Peyer's patch (tissue), 4 donors: Measurements from ENCODE around the gene IL17REL. TPM values are rescaled to one million over a fixed set of nuclear protein-coding genes. Genes with fewer than 3 reads are reported as not detected.

Source experiments
- DNase-seq, 3 donors: peaks; one replicate each; pipeline ENCODE4 v3.0.0-alpha.2; 2017 to 2019
- H3K27ac ChIP-seq, 4 donors: fragments of 200-600 bp; sonication (generic); one replicate each; pipeline ENCODE4 v1.5.1; 2016 to 2019
- H3K27me3 ChIP-seq, 2 donors: fragments of 200-600 bp; sonication (generic); one replicate each; pipeline ENCODE4 v1.5.1; 2019
- H3K36me3 ChIP-seq, 3 donors: fragments of 200-600 bp; sonication (generic); one replicate each; pipeline ENCODE4 v1.5.1; 2016 to 2019
- H3K4me1 ChIP-seq, 4 donors: fragments of 200-600 bp; sonication (generic); one replicate each; pipeline ENCODE4 v1.5.1; 2016 to 2019
- H3K4me3 ChIP-seq, 4 donors: fragments of 200-600 bp; sonication (generic); 1 replicate in 3 of 4; 2 replicates in 1 of 4; pipeline ENCODE4 v1.5.1; 2016 to 2019; ENCODE audit warnings: mild to moderate bottlenecking in 1 of 4
- H3K9me3 ChIP-seq, 4 donors: fragments of 200-600 bp; sonication (generic); one replicate each; pipeline ENCODE4 v1.5.1; 2016 to 2019; ENCODE audit warnings: mild to moderate bottlenecking in 1 of 4
- CTCF ChIP-seq, 6 experiments: fragments of 450-650 bp in 4 of 6; fragments of 200-600 bp in 2 of 6; sonication (generic) in 1 of 6; IDR thresholded peaks; one replicate each; pipeline ENCODE4 v1.5.1; 2017 to 2019; ENCODE audit warnings: antibody characterized with exemption in 6 of 6, mild to moderate bottlenecking in 3 of 6, moderate library complexity in 1 of 6
- POLR2A ChIP-seq, 2 donors: fragments of 450-650 bp; IDR thresholded peaks; one replicate each; pipeline ENCODE4 v1.5.1; 2017; ENCODE audit warnings: antibody characterized with exemption in 2 of 2, mild to moderate bottlenecking in 2 of 2, moderate library complexity in 2 of 2
- total RNA-seq, 4 donors: library from RNA; depleted of rRNA; stranded (reverse); fragments of >200 nt; gene quantifications; one replicate each; pipeline ENCODE4 v1.1.0, GENCODE V29; 2016

IL17REL gene
- total RNA-seq, 4 donors from 2014 or later: 1.1 to 2.3 (median 1.2) TPM; not detected in 1

GRCh38 chr22:50015451-50016307 lies 3.1 kb upstream of the IL17REL start:
- Histone ChIP-seq H3K36me3 (no peaks in the 10 kb centered on the region), H3K9me3 (no peaks in the 10 kb centered on the region), H3K27me3 (peaks cover 4 to 30% of the 10 kb centered on the region in 2 donors), H3K27ac (no peak overlapping the region), H3K4me3 (peak overlapping the region in 1 of 4 donors; percentile 34), H3K4me1 (peaks cover 0 to 35% (median 15%) of the 10 kb centered on the region in 4 donors)
- no peak for DNase-seq
- TF ChIP-seq POLR2A (IDR thresholded peaks at IDR 0.05): no peak
- TF ChIP-seq CTCF (IDR thresholded peaks at IDR 0.05): no peak

DNA sequence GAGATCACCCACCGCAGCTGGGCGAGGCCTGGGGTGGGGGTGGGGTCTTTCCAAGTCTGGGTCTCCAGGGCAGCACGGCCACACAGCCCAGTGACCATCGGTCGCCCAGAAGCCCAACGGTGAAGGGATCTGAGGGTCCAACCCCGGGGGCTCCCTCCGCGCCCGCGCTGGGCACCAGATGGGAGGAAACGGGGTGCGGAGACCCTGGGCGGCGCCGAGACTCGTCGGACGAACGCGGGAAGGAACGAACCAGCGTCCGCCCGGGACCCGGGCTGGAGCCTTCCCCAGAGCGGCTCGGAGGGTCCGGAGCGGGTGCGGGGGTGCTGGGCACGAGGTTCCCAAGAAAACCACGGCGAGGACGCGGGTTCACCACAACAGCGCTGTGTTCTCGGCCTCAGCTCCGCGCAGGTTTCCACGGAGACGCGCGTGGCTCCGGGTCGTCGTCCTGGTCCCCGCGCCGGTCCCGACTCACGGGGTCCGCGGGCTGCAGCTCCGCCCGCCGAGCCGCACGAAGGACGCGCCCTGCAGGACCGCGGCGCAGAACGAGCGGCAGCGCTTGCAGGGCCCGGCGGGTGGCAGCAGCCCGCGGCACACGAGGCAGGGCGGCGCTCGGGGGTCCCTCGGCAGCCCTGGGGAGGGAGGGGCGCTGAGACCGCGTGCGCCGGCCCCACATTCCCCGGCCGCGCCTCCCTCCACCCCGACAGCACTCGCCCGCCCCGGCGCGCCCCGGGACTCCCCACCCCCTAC lies 2.3 kb upstream of the IL17REL start:
- TF ChIP-seq CTCF (IDR thresholded peaks at IDR 0.05): no peak
- no peak for TF ChIP-seq POLR2A (IDR thresholded peaks at IDR 0.05)
- H3K9me3 ChIP-seq: no peaks in the 10 kb centered on the region
- H3K4me1 ChIP-seq: peaks cover 0 to 43% (median 19%) of the 10 kb centered on the region in 4 donors
- no peaks in the 10 kb centered on the region for H3K36me3 ChIP-seq
- peaks cover 4 to 38% of the 10 kb centered on the region in 2 donors for H3K27me3 ChIP-seq
- H3K27ac ChIP-seq: no peak overlapping the region
- peak overlapping the region in 2 of 4 donors; percentile 12 to 34 for H3K4me3 ChIP-seq
- peak in 1 of 3 donors; percentile 41 for DNase-seq

- no peak overlapping the region for H3K4me3 ChIP-seq
- H3K36me3 ChIP-seq: no peaks in the 10 kb centered on the region
- no peak for TF ChIP-seq POLR2A (IDR thresholded peaks at IDR 0.05)
- TF ChIP-seq CTCF (IDR thresholded peaks at IDR 0.05): no peak
- H3K27ac ChIP-seq: no peak overlapping the region
- DNase-seq: peak in 1 of 3 donors; percentile 45
- H3K27me3 ChIP-seq: peaks cover 4 to 38% of the 10 kb centered on the region in 2 donors
- H3K9me3 ChIP-seq: no peaks in the 10 kb centered on the region
- H3K4me1 ChIP-seq: peaks cover 0 to 43% (median 19%) of the 10 kb centered on the region in 4 donors
Observed at GRCh38 chr22:50014053-50014501, 1.5 kb upstream of the IL17REL start.

DNA sequence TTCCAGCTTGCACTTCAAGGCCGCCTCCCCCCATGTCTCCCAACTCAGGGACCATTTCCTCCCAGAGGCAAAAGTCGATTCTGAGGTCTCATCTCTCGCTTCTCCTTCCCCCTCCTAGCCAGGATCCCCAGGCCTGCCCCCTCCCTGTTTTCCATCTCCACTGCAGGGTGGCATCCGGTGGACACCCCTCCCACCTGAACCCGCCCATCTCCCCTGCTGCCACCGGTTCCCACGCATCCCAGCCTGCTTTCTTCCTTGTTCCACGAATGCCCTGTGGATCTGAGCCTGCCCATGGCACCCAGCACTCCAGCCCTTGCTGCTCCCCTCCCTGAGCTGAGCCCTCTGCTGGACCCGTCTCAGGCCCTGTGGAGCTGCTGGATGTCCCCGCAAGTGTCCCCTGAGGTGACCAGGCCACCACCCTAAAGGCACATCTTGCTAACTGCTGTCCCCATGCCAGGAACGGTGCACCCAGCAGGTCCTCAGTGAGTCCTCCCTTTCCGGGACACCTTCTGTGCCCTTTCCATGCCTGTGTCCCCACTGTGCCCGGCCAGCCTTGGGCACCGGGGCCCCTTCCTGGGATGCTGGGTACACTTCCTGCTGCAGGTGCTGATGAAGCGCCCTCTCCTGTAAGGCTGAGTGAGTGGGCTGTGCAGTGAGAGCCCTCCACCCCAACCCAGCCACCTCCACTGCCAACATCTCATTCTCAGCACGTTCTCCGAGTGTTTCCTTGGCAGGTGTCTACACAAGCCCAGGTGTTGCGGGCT lies 936 bp downstream of the IL17REL start:
- TF ChIP-seq POLR2A (IDR thresholded peaks at IDR 0.05) (no peak), CTCF (IDR thresholded peaks at IDR 0.05) (no peak)
- Histone ChIP-seq H3K27ac (no peak overlapping the region), H3K4me1 (peaks cover 0 to 34% (median 19%) of the 10 kb centered on the region in 4 donors), H3K9me3 (no peaks in the 10 kb centered on the region), H3K36me3 (no peaks in the 10 kb centered on the region), H3K4me3 (no peak overlapping the region), H3K27me3 (peaks cover 4 to 38% of the 10 kb centered on the region in 2 donors)
- peak in 1 of 3 donors; percentile 51 for DNase-seq
